Glutamatergic neuron (in vitro differentiated cells): ENCODE measurements around the gene ACOD1. TPM values are rescaled to one million over a fixed set of nuclear protein-coding genes. Genes with fewer than 3 reads are reported as not detected.

Experiments used
- DNase-seq: peaks from one replicate; pipeline ENCODE4 v3.0.0; 2022
- H3K27ac Mint-ChIP-seq: one replicate; pipeline ENCODE4 v1.8.0; 2020; ENCODE audit warnings: mild to moderate bottlenecking, mixed read lengths, inconsistent platforms; ENCODE audit not compliant: unreplicated experiment
- H3K27me3 Mint-ChIP-seq: one replicate; pipeline ENCODE4 v1.8.0; 2020; ENCODE audit warnings: mild to moderate bottlenecking, moderate library complexity, mixed read lengths, inconsistent platforms; ENCODE audit not compliant: unreplicated experiment
- H3K36me3 Mint-ChIP-seq: one replicate; pipeline ENCODE4 v1.8.0; 2020; ENCODE audit warnings: mild to moderate bottlenecking, mixed read lengths, inconsistent platforms; ENCODE audit not compliant: unreplicated experiment
- H3K4me1 Mint-ChIP-seq: one replicate; pipeline ENCODE4 v1.8.0; 2020; ENCODE audit warnings: mild to moderate bottlenecking, low read depth, mixed read lengths, inconsistent platforms; ENCODE audit not compliant: unreplicated experiment
- H3K4me3 Mint-ChIP-seq: one replicate; pipeline ENCODE4 v1.8.0; 2020; ENCODE audit warnings: mild to moderate bottlenecking, mixed read lengths, inconsistent platforms; ENCODE audit not compliant: unreplicated experiment
- H3K9me3 Mint-ChIP-seq: one replicate; pipeline ENCODE4 v1.8.0; 2020; ENCODE audit warnings: mild to moderate bottlenecking, moderate library complexity, mixed read lengths, inconsistent platforms; ENCODE audit not compliant: unreplicated experiment
- CTCF ChIP-seq: fragments of 200-600 bp; sonication (generic); IDR thresholded peaks from one replicate; pipeline ENCODE4 v1.5.0; 2021; ENCODE audit not compliant: partially characterized antibody, unreplicated experiment
- total RNA-seq: library from RNA; stranded (reverse); fragmentation: NEBNext Ultra II Directional; extraction: Animal tissue kit (Norgen Biotek cat#: 25700); gene quantifications from one replicate; pipeline ENCODE4 v1.2.1, GENCODE V29; 2021; ENCODE audit not compliant: unreplicated experiment

ACOD1 gene
- total RNA-seq, 1 donor from 2014 or later, result not detected

GRCh38 chr13:76991432-76991795 lies 43.1 kb downstream of the ACOD1 start:
- no peaks in the 10 kb centered on the region for H3K9me3 Mint-ChIP-seq
- DNase-seq, result no peak
- peak overlapping the region; percentile 81 for H3K4me3 Mint-ChIP-seq
- H3K4me1 Mint-ChIP-seq, result peaks cover 4% of the 10 kb centered on the region
- peaks cover 4% of the 10 kb centered on the region for H3K27me3 Mint-ChIP-seq
- H3K36me3 Mint-ChIP-seq, result peaks cover 4% of the 10 kb centered on the region
- TF ChIP-seq CTCF, result no peak
- H3K27ac Mint-ChIP-seq, result peak overlapping the region; percentile 52

GRCh38 chr13:76991796-76992547 lies 43.7 kb downstream of the ACOD1 start, which contains the start of gene CLN5:
TSS of gene CLN5 (plus strand) at chr13:76992081. CDS start at chr13:76992099, 18 bp downstream.
- H3K27me3 Mint-ChIP-seq, result peaks cover 4% of the 10 kb centered on the region
- peaks cover 4% of the 10 kb centered on the region for H3K4me1 Mint-ChIP-seq
- H3K9me3 Mint-ChIP-seq, result no peaks in the 10 kb centered on the region
- peaks cover 5% of the 10 kb centered on the region for H3K36me3 Mint-ChIP-seq
- TF ChIP-seq CTCF, result peak; percentile 10
- H3K4me3 Mint-ChIP-seq, result peak within 1 kb of the TSS; percentile 99
- peak; percentile 91 for DNase-seq
- peak within 1 kb of the TSS; percentile 90 for H3K27ac Mint-ChIP-seq

GRCh38 chr13:76992548-76993001 lies 44.3 kb downstream of the ACOD1 start:
- peak; percentile 16 for DNase-seq
- Mint-ChIP-seq H3K36me3 (peaks cover 5% of the 10 kb centered on the region), H3K4me3 (peak overlapping the region; percentile 99), H3K4me1 (peaks cover 4% of the 10 kb centered on the region), H3K27me3 (peaks cover 4% of the 10 kb centered on the region), H3K9me3 (no peaks in the 10 kb centered on the region), H3K27ac (peak overlapping the region; percentile 90)
- no peak for TF ChIP-seq CTCF

DNA sequence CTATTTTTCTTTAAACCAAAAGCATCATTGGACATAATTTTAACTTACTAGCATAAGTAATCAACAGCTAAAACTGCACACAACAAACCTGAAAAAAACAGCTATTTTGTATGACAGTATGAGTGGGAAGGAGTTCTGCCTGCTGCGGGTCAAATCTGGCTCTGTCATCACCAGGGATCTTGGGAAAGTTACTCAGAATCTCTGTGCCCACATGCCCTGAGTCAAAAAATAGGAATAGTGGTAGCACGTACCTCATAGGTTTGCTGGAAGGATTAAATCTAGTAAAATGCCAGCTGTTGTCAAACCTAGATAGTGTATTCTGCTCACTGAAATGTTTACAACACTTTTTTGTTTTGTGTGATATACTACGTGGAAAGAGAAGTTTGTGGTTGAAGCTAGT lies 44.7 kb downstream of the ACOD1 start:
- Mint-ChIP-seq H3K27me3 (peaks cover 4% of the 10 kb centered on the region), H3K4me3 (peak overlapping the region; percentile 99), H3K9me3 (no peaks in the 10 kb centered on the region), H3K27ac (no peak overlapping the region), H3K36me3 (peaks cover 5% of the 10 kb centered on the region), H3K4me1 (peaks cover 4% of the 10 kb centered on the region)
- TF ChIP-seq CTCF, result no peak
- DNase-seq, result no peak

GRCh38 chr13:76993473-76993872 lies 45.2 kb downstream of the ACOD1 start:
- H3K9me3 Mint-ChIP-seq, result no peaks in the 10 kb centered on the region
- no peak for TF ChIP-seq CTCF
- peaks cover 5% of the 10 kb centered on the region for H3K36me3 Mint-ChIP-seq
- H3K27ac Mint-ChIP-seq, result no peak overlapping the region
- no peak for DNase-seq
- H3K4me3 Mint-ChIP-seq, result peak overlapping the region; percentile 99
- peaks cover 4% of the 10 kb centered on the region for H3K4me1 Mint-ChIP-seq
- peaks cover 4% of the 10 kb centered on the region for H3K27me3 Mint-ChIP-seq
